Neural cell (in vitro differentiated cells): ENCODE measurements around the gene MTHFD1.

Experiments
- EP300 ChIP-seq: fragments of 450-650 bp; conservative IDR thresholded peaks from 2 replicates; pipeline ENCODE4 v1.6.1; 2014; ENCODE audit warnings: antibody characterized with exemption, mild to moderate bottlenecking, moderate library complexity; ENCODE audit not compliant: poor library complexity, severe bottlenecking
- MXI1 ChIP-seq: fragments of 450-650 bp; conservative IDR thresholded peaks from 2 replicates; pipeline ENCODE4 v1.6.1; 2014; ENCODE audit warnings: antibody characterized with exemption, mild to moderate bottlenecking; ENCODE audit not compliant: poor library complexity, severe bottlenecking
- RAD21 ChIP-seq: fragments of 450-650 bp; conservative IDR thresholded peaks from 2 replicates; pipeline ENCODE4 v1.6.1; 2014; ENCODE audit warnings: antibody characterized with exemption, mild to moderate bottlenecking, moderate library complexity
- SMC3 ChIP-seq: fragments of 450-650 bp; conservative IDR thresholded peaks from 2 replicates; pipeline ENCODE4 v1.6.1; 2014; ENCODE audit warnings: antibody characterized with exemption, mild to moderate bottlenecking, moderate library complexity; ENCODE audit not compliant: poor library complexity
- TAF1 ChIP-seq: IDR thresholded peaks from 2 replicates; pipeline ENCODE4 v1.6.1; 2012; ENCODE audit warnings: low read depth
- TF ChIP-seq, protein P1 (sequence below): fragments of 450-650 bp; IDR thresholded peaks from 2 replicates; pipeline ENCODE4 v1.5.1; 2014; ENCODE audit warnings: antibody characterized with exemption, mild to moderate bottlenecking, moderate library complexity; ENCODE audit not compliant: poor library complexity, severe bottlenecking

DNA sequence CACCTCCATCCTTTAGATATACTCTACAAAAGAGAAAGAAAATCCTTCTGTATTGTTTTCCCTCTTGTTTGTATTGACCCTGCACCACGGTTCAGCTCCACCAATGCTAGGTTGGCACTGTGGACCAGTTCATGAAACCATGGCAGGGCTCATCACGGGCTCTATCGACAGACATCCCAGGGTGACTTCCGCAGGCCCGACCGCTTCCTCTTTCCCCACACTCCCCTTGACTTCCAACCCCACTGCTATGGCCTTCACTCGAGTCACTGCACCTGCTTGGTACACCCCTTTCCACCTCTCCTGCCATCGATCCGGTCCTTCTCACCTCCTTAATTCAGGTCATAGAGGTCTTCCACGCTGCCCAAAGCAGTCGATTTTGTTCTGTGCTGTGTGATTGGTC lies 56.0 kb downstream of the MTHFD1 start:
- TF ChIP-seq, protein P1, sequence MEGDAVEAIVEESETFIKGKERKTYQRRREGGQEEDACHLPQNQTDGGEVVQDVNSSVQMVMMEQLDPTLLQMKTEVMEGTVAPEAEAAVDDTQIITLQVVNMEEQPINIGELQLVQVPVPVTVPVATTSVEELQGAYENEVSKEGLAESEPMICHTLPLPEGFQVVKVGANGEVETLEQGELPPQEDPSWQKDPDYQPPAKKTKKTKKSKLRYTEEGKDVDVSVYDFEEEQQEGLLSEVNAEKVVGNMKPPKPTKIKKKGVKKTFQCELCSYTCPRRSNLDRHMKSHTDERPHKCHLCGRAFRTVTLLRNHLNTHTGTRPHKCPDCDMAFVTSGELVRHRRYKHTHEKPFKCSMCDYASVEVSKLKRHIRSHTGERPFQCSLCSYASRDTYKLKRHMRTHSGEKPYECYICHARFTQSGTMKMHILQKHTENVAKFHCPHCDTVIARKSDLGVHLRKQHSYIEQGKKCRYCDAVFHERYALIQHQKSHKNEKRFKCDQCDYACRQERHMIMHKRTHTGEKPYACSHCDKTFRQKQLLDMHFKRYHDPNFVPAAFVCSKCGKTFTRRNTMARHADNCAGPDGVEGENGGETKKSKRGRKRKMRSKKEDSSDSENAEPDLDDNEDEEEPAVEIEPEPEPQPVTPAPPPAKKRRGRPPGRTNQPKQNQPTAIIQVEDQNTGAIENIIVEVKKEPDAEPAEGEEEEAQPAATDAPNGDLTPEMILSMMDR = no peak
- TF ChIP-seq MXI1 = no peak
- no peak for TF ChIP-seq TAF1
- no peak for TF ChIP-seq EP300
- TF ChIP-seq SMC3 = no peak
- no peak for TF ChIP-seq RAD21
